Astrocyte of the cerebellum (primary cell): ENCODE results near the gene COLEC11.
"Not testable (repeated sequence)": the region's sequence is repeated elsewhere in the genome, so short reads cannot be mapped to it uniquely, and the experiment has no call there.

Source experiments
- DNase-seq: peaks from one replicate; pipeline ENCODE4 v3.0.0-alpha.2; 2011; ENCODE audit warnings: low read depth
- H3K4me3 ChIP-seq: 2 replicates; pipeline ENCODE4 v1.5.1; 2011; ENCODE audit warnings: mild to moderate bottlenecking, low read depth, low read length, moderate library complexity
- in situ Hi-C: cut with HindIII; loops from 2 replicates; pipeline ENCODE4 v1.10.0; 2017; ENCODE audit warnings: low sequenced_read_pairs
- TF ChIP-seq, protein P1 (sequence below): IDR thresholded peaks from 2 replicates; pipeline ENCODE4 v1.5.1; 2012; ENCODE audit warnings: low read length, low read depth, moderate library complexity, mild to moderate bottlenecking; ENCODE audit errors: missing control alignments

The COLEC11 gene

DNA sequence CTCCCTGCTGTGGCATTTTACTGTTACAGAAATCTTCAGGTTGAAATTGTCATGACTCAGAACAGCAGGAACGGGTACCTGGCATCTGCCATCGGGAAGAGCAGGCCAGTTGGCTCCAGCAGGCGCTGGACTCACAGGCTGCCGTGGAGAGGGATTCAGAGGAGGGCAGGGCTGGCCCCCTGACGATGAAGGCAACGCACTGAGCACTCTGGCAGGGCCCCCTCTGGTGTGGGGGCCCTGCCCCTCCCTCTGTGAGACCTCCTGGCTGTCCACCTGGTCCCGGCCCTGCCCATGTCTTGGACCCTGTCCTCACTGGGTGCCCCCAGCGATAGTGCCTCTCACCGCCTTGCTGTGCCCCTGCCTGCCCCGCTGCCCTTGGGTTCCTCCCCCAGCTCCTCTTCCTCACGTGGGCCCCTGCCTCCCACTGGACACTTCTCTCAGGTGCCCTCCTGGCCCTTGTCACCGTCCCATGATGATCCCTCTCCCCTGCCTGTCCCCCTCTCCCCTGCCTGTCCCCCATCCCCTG is 39.7 kb downstream of the COLEC11 start:
- TF ChIP-seq, protein P1, sequence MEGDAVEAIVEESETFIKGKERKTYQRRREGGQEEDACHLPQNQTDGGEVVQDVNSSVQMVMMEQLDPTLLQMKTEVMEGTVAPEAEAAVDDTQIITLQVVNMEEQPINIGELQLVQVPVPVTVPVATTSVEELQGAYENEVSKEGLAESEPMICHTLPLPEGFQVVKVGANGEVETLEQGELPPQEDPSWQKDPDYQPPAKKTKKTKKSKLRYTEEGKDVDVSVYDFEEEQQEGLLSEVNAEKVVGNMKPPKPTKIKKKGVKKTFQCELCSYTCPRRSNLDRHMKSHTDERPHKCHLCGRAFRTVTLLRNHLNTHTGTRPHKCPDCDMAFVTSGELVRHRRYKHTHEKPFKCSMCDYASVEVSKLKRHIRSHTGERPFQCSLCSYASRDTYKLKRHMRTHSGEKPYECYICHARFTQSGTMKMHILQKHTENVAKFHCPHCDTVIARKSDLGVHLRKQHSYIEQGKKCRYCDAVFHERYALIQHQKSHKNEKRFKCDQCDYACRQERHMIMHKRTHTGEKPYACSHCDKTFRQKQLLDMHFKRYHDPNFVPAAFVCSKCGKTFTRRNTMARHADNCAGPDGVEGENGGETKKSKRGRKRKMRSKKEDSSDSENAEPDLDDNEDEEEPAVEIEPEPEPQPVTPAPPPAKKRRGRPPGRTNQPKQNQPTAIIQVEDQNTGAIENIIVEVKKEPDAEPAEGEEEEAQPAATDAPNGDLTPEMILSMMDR, result no peak
- no peak for DNase-seq
- no peak overlapping the region for H3K4me3 ChIP-seq
- in situ Hi-C loops, result no loop called here

DNA sequence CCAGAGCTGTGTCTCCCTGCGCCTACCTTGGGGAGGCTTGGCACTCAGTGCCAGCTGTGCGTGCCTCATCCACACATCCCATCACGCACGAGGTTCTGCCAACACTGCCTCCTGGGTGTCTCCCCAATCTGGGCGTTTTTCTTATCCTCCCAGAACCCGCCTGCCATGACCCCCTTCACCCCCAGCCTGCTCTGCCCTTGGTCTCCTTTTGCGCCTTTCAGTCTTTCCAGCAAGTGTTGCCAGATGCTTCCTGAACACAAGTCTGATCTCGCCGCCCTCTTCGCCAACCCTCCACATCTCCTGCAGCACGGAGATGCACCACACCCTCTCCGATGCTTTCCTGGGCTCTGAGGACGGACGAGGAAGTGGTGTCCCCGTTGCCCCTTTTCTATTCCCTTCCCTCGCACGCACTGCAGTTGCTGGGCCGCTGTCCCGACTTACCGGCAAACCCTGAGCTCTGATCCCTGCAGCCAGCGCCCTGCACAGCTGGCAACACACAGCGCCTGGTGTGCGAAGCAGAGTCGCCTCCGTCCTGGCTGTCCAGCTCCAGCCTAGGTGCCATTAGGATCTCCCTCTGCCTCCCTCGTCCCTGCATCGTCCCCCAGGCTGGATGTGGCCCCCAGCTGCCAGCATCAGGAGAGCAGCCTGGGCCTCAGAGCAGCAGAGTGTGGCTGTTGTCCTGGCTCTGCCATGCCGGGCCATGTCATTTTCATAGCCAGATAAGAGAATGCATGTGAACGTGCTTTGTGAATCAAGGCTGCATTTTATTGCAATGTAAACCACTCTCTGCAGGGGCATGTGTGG is 40.5 kb downstream of the COLEC11 start:
- TF ChIP-seq, protein P1, result no peak
- DNase-seq, result no peak
- in situ Hi-C loops, result no loop called here
- no peak overlapping the region for H3K4me3 ChIP-seq

DNA sequence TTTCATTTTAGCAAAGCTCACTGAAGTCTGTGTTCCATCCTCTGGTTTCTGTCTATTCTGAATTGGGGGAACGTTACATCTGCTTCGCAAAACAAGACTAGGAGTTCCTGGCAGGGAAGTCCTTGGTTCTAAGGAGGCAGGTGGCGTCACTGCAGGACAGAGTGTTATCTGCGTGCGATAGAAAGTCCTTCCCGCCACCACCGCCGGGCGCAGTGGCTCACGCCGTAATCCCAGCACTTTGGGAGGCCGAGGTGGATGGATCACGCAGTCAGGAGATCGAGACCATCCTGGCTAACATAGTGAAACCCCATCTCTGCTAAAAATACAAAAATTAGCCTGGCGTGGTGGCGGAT is 41.0 kb downstream of the COLEC11 start:
- DNase-seq, H3K4me3 ChIP-seq, in situ Hi-C loops: not testable (repeated sequence)

DNA sequence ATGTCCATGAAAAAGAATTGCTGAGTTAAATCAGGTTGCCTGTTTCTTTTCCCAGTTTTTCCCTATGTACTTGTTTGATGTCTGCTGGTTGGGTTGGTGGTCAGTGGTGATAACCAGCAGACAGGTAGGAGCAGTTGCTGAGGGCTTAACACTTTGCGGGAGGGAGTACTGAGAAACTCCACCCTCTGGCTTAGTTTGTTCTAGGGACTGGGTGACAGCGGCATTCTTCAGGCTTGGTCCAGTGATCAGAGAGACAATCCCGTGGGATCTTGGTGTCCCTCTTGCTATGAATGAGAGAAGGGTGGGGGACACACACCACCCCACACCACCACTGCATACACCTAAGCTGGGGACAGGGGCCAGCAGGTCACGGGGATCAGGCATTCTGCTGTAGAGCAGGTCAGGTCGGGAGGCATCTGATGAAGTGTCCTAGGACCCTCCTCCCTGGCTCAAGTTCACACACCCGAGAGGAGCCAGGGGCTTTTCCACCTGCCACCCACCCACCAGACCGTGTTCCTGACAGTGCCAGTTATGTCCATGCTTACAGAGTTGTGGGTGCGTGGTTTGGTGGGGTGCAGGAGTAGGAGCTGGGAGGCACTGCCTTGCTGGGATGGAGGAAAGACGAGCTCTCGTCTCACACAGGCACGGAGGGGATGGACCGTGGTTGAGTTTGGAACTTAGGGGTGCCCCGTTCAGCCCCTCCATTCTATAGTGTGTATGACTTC is 41.8 kb downstream of the COLEC11 start:
- DNase-seq, result no peak
- in situ Hi-C loops, result no loop called here

DNA sequence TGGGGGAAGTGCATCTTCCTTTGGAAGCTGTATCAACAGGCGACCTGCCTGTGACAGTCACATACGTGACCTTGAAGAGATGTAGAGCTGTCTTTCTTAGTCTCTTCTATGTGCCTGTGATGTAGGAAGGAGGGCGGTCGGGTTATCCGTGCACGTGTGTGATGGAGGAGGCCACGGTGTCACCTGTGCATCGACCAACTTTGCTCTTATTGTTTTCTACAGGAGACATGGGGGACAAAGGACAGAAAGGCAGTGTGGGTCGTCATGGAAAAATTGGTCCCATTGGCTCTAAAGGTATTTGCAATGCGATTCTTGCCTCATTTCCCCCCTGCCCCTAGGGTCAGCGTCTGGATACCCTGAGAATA is 42.4 kb downstream of the COLEC11 start:
- DNase-seq, result no peak
- TF ChIP-seq, protein P1, result no peak
- no peak overlapping the region for H3K4me3 ChIP-seq
- in situ Hi-C loops, result no loop called here

More for the DNA sequence above, 41.8 kb downstream of the COLEC11 start:
- TF ChIP-seq, protein P1, result no peak
- H3K4me3 ChIP-seq, result no peak overlapping the region

DNA sequence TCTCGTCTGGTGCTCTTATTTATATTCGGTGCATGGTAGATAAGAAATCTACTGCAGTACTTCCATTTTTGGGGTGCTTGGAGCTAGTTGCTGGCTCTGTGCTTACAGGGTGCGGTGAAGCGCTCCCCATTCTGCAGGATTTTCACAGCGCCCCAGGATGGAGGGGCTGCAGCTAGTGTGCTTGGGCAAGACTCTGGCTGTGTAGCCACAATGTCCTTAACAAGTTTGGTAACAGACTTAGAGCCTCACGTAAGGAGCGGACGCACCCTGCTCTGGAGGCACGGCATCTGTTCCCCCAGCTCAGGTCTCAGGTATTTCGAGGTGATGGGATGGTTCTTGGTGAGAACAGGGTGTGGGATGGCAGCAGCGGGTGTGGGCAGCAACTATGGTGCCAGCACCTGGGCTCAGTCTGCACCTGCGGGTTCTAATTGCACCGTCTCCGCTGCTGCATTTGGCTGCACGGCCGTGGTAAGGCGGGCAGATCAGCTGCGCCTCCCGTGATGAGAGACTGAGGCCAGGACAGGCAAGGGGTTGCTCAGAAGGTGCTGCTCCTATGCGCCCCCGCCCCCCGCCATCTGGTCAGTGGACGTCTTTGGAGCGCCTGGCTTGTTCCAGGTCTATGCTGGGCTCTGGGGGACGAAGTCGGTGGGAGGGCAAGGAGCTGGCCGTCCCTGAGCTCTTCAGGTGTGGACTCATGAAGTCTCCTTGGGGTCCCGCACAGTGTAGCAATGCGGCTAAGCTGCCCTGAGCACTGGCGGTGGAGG is 43.0 kb downstream of the COLEC11 start:
- DNase-seq, result no peak
- H3K4me3 ChIP-seq, result no peak overlapping the region
- in situ Hi-C loops, result no loop called here
- TF ChIP-seq, protein P1, result no peak
